Kidney epithelial cell (primary cell): ENCODE data around the gene LMO4. TPM values are rescaled to one million over a fixed set of nuclear protein-coding genes. Genes with fewer than 3 reads are reported as not detected.

ENCODE experiments used
- DNase-seq: peaks from one replicate; pipeline ENCODE4 v3.0.0-alpha.2; 2010; ENCODE audit warnings: low read depth
- H3K27me3 ChIP-seq: 2 replicates; pipeline ENCODE4 v1.6.0; 2011; ENCODE audit warnings: low read length; ENCODE audit not compliant: control insufficient read depth, insufficient read depth
- H3K36me3 ChIP-seq: 2 replicates; pipeline ENCODE4 v1.5.1; 2011; ENCODE audit warnings: low read length; ENCODE audit not compliant: control insufficient read depth, insufficient read depth
- H3K4me3 ChIP-seq: 2 replicates; pipeline ENCODE4 v1.5.1; 2011; ENCODE audit warnings: low read depth, mild to moderate bottlenecking, control low read depth, low read length
- CTCF ChIP-seq: IDR thresholded peaks from 2 replicates; pipeline ENCODE4 v1.5.1; 2011; ENCODE audit warnings: mild to moderate bottlenecking, moderate library complexity, low read length, control low read depth, inconsistent platforms; ENCODE audit not compliant: insufficient read depth, poor library complexity, severe bottlenecking
- total RNA-seq: library from RNA; depleted of rRNA; stranded (reverse); fragments of >200 nt; gene quantifications from 2 replicates; pipeline ENCODE4 v1.2.3, GENCODE V29; 2015

The LMO4 gene
- total RNA-seq, 1 donor from 2014 or later: 38.7 TPM

- TF ChIP-seq CTCF: no peak
- Histone ChIP-seq H3K4me3 (no peak overlapping the region), H3K27me3 (no peaks in the 10 kb centered on the region), H3K36me3 (no peaks in the 10 kb centered on the region)
- no peak for DNase-seq
Observed at GRCh38 chr1:87318056-87318650, 10.5 kb upstream of the LMO4 start.

- DNase-seq: no peak
- no peak for TF ChIP-seq CTCF
- no peaks in the 10 kb centered on the region for H3K27me3 ChIP-seq
- no peaks in the 10 kb centered on the region for H3K36me3 ChIP-seq
- H3K4me3 ChIP-seq: no peak overlapping the region
Observed at GRCh38 chr1:87318806-87319205, 9.9 kb upstream of the LMO4 start.

DNA sequence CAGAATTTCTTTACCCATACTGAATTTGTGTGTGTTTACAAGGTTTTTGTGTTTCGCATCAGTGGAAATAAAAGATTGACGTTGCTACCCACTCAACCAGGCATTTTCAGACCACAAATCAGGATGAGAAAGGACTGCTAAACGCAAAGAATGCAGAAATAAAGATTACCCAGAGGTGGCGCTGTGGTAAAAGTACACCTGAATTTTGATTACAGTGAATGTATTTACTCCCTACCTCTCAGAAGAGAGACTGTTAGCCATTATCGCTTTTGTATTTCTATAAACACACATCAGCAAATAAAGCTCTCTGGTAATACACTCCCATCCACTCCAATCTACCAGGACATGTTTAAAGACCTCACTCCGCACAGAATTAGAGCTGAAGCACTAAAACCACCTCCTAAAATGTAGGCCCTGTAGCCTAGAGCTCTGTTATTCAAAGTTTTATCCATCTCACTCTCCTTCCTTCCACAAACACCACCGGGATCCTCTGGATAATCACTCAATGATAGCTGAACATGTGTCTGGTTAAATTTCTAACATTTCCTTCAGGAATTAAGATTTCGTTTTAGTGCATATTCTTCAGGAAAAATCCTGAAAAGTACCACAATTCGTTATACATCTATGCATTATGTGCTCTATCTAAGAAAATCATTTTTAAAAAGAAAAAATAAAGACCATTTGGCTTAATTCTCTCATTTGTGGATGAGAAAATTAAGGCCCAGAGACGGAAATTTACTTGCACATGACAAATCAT, 2.5 kb upstream of the LMO4 start:
- H3K36me3 ChIP-seq: no peaks in the 10 kb centered on the region
- no peak overlapping the region for H3K4me3 ChIP-seq
- no peaks in the 10 kb centered on the region for H3K27me3 ChIP-seq
- TF ChIP-seq CTCF: peak; percentile 72
- no peak for DNase-seq

- H3K36me3 ChIP-seq: no peaks in the 10 kb centered on the region
- DNase-seq: no peak
- no peak for TF ChIP-seq CTCF
- peak overlapping the region; percentile 77 for H3K4me3 ChIP-seq
- H3K27me3 ChIP-seq: no peaks in the 10 kb centered on the region
Observed at GRCh38 chr1:87327376-87328271, 1.1 kb upstream of the LMO4 start.

GRCh38 chr1:87329051-87329525, 408 bp downstream of the LMO4 start:
- no peak for DNase-seq
- H3K36me3 ChIP-seq: no peaks in the 10 kb centered on the region
- no peaks in the 10 kb centered on the region for H3K27me3 ChIP-seq
- no peak for TF ChIP-seq CTCF
- H3K4me3 ChIP-seq: peak overlapping the region; percentile 88
